Activated CD8-positive, alpha-beta T cell treated with anti-CD3 and anti-CD28 coated beads, Interleukin-2, amount 10 ng/mL, durations not matched to agents 7 days and 5 days (primary cell): ENCODE results near the gene ELF3. TPM values are rescaled to one million over a fixed set of nuclear protein-coding genes. Genes with fewer than 3 reads are reported as not detected.
"Not testable (repeated sequence)": the region's sequence is repeated elsewhere in the genome, so short reads cannot be mapped to it uniquely, and the experiment has no call there.

Experiments
- ATAC-seq: fragments of 150-1000 bp; cut with Tn5 transposase; one replicate; pipeline ENCODE4 v1.10.0; 2021; ENCODE audit warnings: moderate library complexity
- CTCF ChIA-PET: fragments of 350-600 bp; sonication (Branson Sonifier 250); formaldehyde crosslinking; loops from one replicate; lab custom pipeline; 2021; ENCODE audit warnings: antibody characterized with exemption; lab: Charles Lee
- POLR2A ChIA-PET: fragments of 350-600 bp; sonication (Branson Sonifier 250); formaldehyde crosslinking; loops from one replicate; lab custom pipeline; 2021; ENCODE audit warnings: antibody characterized with exemption; lab: Charles Lee
- DNase-seq: peaks from one replicate; pipeline ENCODE4 v3.0.0-alpha.2; 2020
- H3K27ac Mint-ChIP-seq: one replicate; pipeline ENCODE4 v1.8.0; 2021; ENCODE audit warnings: mild to moderate bottlenecking, mixed read lengths
- H3K27me3 Mint-ChIP-seq: one replicate; pipeline ENCODE4 v1.8.0; 2021; ENCODE audit warnings: low read depth, mixed read lengths
- H3K36me3 Mint-ChIP-seq: one replicate; pipeline ENCODE4 v1.8.0; 2021; ENCODE audit warnings: low read depth, mixed read lengths
- H3K4me1 Mint-ChIP-seq: one replicate; pipeline ENCODE4 v1.8.0; 2021; ENCODE audit warnings: low read depth, mixed read lengths
- H3K4me3 Mint-ChIP-seq: one replicate; pipeline ENCODE4 v1.8.0; 2021; ENCODE audit warnings: mild to moderate bottlenecking, mixed read lengths
- H3K9me3 Mint-ChIP-seq: one replicate; pipeline ENCODE4 v1.8.0; 2022; ENCODE audit warnings: mixed read lengths; ENCODE audit not compliant: insufficient read depth
- total RNA-seq, 2 experiments: library from RNA; stranded (reverse); gene quantifications; one replicate each; pipeline ENCODE4 v1.2.3, GENCODE V29; 2021

The ELF3 gene
- total RNA-seq, 2 experiments from 2014 or later: 0.42 to 0.55 TPM

DNA sequence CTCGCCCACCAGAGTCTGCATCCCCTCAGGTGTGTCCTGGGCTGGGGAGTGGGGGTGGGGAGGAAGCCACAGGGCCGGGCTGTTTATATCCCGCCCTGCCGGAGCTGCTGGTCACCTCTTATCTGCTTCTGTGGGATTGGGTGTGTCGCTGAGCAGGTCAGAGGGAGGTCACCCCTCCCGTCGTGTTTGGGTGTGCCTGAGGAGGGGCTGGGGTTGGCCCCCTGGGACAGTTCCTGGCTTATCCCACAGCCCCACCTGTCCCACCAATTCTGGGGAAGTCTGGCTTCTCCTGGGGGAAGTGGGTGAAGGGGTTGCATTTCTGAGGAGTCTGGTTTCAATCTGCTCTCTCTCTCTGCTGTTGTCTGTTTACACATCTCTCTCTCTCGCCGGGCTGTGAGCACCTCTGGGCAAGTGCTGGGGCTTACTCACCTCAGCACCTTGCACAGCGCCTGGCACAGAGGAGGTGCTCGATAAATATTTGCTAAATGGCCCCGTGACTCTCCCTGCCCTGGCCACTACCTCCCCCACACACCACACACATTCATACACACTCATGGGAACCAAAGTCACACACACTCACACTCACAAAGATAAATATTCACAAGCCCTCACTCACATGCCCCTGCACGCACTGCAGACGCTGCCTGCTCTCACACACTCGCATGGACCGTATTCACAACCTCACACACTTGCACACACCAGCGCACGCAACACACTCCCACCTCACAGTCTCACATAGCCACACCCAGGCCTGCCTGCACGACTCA is 8.3 kb downstream of the ELF3 start:
- CTCF ChIA-PET: interaction anchor here (1.2 kb wide), 1 partner anchor 122 kb away, joined by 3 read pairs; no protein-coding TSS in a partner anchor
- no peaks in the 10 kb centered on the region for H3K36me3 Mint-ChIP-seq
- no peak overlapping the region for H3K4me3 Mint-ChIP-seq
- no peak overlapping the region for H3K27ac Mint-ChIP-seq
- POLR2A ChIA-PET: no interaction called here
- no peaks in the 10 kb centered on the region for H3K9me3 Mint-ChIP-seq
- peaks cover 10% of the 10 kb centered on the region for H3K27me3 Mint-ChIP-seq
- DNase-seq: no peak
- no peak for ATAC-seq
- peaks cover 4% of the 10 kb centered on the region for H3K4me1 Mint-ChIP-seq

DNA sequence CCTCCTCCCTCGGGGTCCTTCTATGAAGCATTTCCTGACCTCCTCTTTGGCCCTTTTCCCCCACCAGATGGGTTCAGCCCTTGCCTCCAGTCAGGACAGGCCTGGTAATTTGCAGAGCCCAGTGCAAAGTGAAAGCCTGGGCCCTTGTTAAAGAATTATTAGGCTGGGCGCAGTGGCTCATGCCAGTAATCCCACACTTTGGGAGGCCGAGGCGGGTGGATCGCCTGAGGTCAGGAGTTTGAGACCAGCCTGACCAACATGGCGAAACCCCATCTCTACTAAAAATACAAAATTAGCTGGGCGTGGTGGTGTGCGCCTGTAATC is 8.8 kb downstream of the ELF3 start:
- POLR2A ChIA-PET, H3K36me3 Mint-ChIP-seq, H3K4me1 Mint-ChIP-seq, DNase-seq, H3K4me3 Mint-ChIP-seq, H3K9me3 Mint-ChIP-seq, H3K27ac Mint-ChIP-seq, ATAC-seq, CTCF ChIA-PET: not testable (repeated sequence)
- H3K27me3 Mint-ChIP-seq: peaks cover 10% of the 10 kb centered on the region

DNA sequence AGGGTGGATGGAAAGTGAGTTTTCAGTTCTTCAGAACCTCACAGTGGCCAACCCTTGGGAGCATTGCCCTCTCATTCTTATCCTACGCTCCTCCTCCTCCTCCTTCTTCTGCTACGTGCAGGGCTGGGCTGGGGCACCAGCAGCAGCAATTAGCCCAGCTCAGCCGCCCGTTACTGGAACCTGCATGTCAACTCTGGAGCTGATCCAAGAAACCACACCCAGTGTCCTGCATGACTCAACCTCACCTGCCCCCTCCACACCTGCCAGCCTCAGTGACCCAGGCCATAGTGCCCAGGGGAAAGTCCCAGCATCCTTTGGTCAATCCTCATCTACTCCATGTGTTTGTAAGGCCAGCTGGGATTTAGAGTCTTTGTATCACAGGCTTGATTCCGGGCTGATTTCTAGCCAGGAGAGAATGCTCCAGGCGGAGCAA is 12.6 kb downstream of the ELF3 start:
- Mint-ChIP-seq H3K4me3 (no peak overlapping the region), H3K27ac (no peak overlapping the region), H3K36me3 (no peaks in the 10 kb centered on the region), H3K4me1 (peaks cover 4% of the 10 kb centered on the region), H3K27me3 (peaks cover 8% of the 10 kb centered on the region), H3K9me3 (no peaks in the 10 kb centered on the region)
- ChIA-PET CTCF (no interaction called here), POLR2A (no interaction called here)
- ATAC-seq (no peak), DNase-seq (no peak)

DNA sequence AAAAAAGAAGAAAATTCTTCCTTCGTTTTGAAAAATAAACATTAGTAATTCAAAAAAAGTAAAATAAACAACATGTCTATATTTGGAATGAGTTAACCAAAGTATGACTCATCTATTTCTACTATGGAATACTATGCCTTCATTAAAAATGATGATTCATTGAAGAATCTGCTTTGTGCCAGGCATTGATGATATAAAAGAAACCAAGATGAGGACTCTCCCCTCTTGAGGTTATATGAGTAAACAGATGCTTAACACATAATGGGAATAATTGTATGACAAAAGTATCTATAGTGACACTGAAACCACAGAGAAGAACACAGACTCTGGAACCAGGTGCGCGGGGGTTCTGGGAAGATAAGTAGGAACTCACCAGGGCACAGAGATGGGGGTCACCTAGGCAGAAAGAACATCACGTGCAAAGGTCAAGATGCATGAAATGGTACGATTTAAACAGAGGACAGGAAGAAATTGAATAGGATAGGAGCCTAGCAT is 18.8 kb downstream of the ELF3 start:
- no peak overlapping the region for H3K4me3 Mint-ChIP-seq
- ATAC-seq (no peak), DNase-seq (no peak)
- H3K27me3 Mint-ChIP-seq: peaks cover 2% of the 10 kb centered on the region
- no peaks in the 10 kb centered on the region for H3K4me1 Mint-ChIP-seq
- no peaks in the 10 kb centered on the region for H3K36me3 Mint-ChIP-seq
- H3K27ac Mint-ChIP-seq: no peak overlapping the region
- ChIA-PET POLR2A (interaction anchor here (0.6 kb wide), 1 partner anchor 10 kb away, joined by 4 read pairs; no protein-coding TSS in a partner anchor), CTCF (interaction anchor here (2.2 kb wide), 1 partner anchor 29 kb away, joined by 7 read pairs; no protein-coding TSS in a partner anchor)
- H3K9me3 Mint-ChIP-seq: no peaks in the 10 kb centered on the region

DNA sequence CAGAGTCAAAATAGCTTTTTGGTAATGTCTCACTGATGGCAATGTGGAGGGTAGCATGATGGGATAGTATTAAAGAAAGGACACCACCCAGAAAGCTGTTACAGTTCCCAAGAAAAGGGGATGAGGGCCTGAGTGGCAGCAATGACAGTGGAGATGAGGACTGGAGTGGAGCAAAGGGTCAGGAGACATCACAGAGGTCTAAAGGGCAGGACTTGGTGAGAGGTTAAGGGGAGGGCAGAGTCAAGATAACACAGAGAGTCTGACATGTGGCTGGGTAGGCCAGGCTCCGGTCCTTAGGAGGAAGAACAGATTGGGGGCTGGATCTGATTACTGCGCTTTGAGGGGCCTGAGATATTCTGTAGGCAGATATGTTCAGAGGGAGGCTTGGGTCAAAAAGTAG is 19.3 kb downstream of the ELF3 start:
- Mint-ChIP-seq H3K4me3 (no peak overlapping the region), H3K27me3 (peaks cover 2% of the 10 kb centered on the region), H3K9me3 (no peaks in the 10 kb centered on the region), H3K27ac (no peak overlapping the region), H3K36me3 (no peaks in the 10 kb centered on the region), H3K4me1 (no peaks in the 10 kb centered on the region)
- ChIA-PET CTCF (interaction anchor here (2.2 kb wide), 1 partner anchor 30 kb away, joined by 7 read pairs; no protein-coding TSS in a partner anchor), POLR2A (no interaction called here)
- DNase-seq: no peak
- no peak for ATAC-seq

DNA sequence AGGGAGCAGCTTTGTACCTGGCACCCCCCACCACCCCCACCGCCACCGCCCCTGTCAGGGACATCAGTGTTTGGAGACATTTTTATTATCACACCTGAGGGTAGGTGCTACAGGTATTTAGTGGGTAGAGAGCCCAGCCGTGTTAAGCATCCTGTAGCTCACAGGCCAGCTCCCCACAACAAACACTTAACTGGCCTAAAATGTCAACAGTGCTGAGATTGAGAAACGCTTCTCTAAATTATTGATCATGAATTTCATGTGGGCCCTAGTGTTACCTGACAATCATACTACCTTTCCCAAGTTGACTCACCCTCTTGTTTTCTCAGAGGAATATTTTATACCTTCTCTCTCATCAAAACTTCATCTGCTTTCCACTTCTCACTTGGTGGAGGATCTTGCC is 21.4 kb downstream of the ELF3 start:
- no peak for ATAC-seq
- POLR2A ChIA-PET: no interaction called here

DNA sequence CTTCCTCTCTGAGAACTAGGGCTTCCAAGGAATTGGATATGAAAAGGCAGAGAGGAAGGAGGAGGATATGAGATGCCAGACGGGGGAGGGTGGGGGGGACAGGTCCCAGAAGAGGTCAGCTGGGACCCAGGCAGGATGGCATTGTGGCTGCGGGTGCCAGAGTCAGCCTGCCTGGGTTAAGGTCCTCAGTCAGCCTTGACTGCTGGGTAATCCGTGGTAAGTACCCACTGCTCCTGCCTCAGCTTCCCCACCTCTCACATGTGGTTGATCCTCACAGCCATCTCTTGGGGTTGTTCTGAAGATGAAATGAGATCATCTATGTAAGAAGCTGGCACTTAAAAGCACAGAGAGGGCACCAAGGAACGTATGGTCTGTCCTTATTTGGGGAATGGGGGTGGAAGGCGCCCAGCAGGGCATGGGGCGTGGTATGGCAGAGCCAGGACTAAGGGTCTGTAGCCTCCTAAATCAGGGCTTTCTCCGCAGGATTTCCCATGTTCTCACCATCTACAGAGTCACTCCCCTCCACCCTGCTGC is 23.8 kb downstream of the ELF3 start:
- POLR2A ChIA-PET: no interaction called here

More for the DNA sequence above, 21.4 kb downstream of the ELF3 start:
- H3K9me3 Mint-ChIP-seq: no peaks in the 10 kb centered on the region
- H3K4me1 Mint-ChIP-seq: no peaks in the 10 kb centered on the region
- DNase-seq: no peak
- H3K4me3 Mint-ChIP-seq: no peak overlapping the region
- no peak overlapping the region for H3K27ac Mint-ChIP-seq
- no peaks in the 10 kb centered on the region for H3K27me3 Mint-ChIP-seq
- H3K36me3 Mint-ChIP-seq: no peaks in the 10 kb centered on the region
- CTCF ChIA-PET: no interaction called here

DNA sequence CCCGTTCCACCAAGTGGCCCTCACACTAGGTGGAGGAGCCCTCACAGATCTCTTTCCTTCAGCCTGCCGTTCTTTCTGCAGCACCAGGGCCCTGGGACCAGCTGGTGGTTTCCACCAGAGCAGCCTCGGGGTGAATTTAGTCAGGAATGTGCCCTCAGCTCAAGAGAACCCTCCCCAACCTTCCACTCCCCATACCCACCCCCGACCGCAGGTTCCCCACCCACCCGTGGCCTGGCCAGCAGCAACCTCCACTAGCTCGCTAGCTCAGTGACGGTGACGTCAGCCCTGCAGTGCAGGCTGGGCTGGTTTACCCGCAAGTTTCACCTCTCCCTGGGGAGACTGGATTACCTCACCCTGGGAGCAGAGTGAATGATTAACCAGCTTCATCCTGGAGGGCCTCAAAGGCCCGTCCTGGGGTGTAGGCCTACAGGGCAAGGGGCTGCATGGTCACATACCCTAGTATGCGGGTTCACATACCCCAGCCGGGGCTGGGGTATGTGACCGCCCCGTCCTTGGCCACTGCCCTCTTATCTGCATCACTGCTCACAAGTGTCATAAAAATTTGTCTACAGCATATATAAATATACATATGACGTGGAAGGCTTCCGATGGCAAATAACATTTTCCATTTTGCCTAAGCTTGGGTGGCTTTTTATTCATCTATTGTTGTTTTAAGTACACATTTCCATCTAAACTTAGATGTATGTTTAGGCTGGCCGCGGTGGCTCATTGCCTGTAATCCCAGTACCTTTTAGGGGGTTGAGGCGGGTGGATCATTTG is 24.5 kb downstream of the ELF3 start:
- H3K4me1 Mint-ChIP-seq: no peaks in the 10 kb centered on the region
- ChIA-PET CTCF (no interaction called here), POLR2A (no interaction called here)
- no peaks in the 10 kb centered on the region for H3K27me3 Mint-ChIP-seq
- DNase-seq: no peak
- H3K27ac Mint-ChIP-seq: no peak overlapping the region
- no peak for ATAC-seq
- H3K4me3 Mint-ChIP-seq: no peak overlapping the region
- no peaks in the 10 kb centered on the region for H3K36me3 Mint-ChIP-seq
- no peaks in the 10 kb centered on the region for H3K9me3 Mint-ChIP-seq

More for the DNA sequence above, 23.8 kb downstream of the ELF3 start:
- DNase-seq (no peak), ATAC-seq (no peak)
- Mint-ChIP-seq H3K4me3 (no peak overlapping the region), H3K27me3 (no peaks in the 10 kb centered on the region), H3K36me3 (no peaks in the 10 kb centered on the region), H3K4me1 (no peaks in the 10 kb centered on the region), H3K27ac (no peak overlapping the region), H3K9me3 (no peaks in the 10 kb centered on the region)
- CTCF ChIA-PET: no interaction called here

DNA sequence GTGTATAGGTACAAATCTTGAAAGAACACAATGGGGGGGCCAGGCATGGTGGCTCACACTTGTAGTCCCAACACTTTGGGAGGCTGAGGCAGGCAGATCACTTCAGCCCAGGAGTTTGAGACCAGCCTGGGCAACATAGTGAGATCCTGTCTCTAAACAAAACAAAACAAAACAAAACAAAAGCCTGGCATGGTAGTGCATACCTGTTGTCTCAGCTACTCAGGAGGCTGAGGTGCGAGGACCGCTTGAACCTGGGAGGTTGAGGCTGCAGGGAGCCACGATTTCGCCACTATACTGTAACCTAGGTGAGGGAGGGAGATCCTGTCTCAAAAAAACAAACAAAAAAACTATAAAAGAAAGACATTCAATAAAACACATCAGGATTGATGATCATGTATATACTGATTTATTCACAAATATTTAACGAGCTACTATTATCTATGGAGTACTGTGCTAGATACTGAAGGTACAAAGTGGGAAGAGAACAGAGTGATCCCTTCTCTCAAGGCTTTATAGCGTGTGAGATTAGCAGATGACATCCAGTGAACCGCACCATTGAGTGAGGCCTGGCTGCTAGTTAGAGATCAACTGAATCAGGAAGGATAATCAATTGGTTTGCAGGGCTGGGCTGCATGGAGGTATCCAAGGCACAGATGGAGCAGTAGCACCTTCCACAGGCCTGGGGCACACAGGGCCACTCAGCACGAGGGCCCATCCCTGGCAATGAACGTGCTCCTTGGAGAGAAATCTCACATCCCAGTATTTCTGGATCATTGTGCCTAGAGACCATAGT is 26.4 kb downstream of the ELF3 start:
- POLR2A ChIA-PET: no interaction called here
- no peaks in the 10 kb centered on the region for H3K9me3 Mint-ChIP-seq
- H3K4me3 Mint-ChIP-seq: no peak overlapping the region
- H3K36me3 Mint-ChIP-seq: no peaks in the 10 kb centered on the region
- no peak overlapping the region for H3K27ac Mint-ChIP-seq
- no peaks in the 10 kb centered on the region for H3K4me1 Mint-ChIP-seq
- no peak for ATAC-seq
- CTCF ChIA-PET: no interaction called here
- no peak for DNase-seq
- H3K27me3 Mint-ChIP-seq: no peaks in the 10 kb centered on the region

DNA sequence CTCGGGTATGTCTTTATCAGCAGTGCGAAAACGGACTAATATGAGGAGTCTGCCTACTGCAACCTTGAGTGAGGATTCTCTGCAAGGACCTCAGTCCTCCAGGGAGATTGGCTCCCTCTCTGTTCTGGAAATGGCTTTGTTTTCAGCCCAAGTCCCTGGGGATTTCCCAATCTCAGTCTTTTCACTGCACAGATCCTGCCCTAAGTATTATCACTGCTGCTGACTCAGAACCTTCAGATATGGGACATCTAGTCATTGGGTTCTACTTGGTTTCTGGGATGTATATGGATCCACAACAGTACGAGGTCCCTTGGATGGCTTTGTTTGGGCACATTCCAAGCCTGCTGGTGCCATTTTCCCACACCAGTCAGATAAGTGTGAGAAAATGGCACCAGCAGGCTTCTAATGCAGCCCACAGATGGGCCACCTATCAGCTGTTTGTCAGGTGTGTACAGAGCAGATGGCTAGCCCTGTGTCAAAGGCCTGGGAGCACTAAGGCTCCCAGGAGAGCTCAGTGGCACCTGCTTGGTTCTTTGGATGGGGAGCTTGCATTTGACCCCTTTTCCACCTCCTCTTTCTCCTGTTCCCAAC is 27.4 kb downstream of the ELF3 start:
- ATAC-seq: no peak
- H3K27me3 Mint-ChIP-seq: no peaks in the 10 kb centered on the region
- H3K4me1 Mint-ChIP-seq: no peaks in the 10 kb centered on the region
- no peak overlapping the region for H3K4me3 Mint-ChIP-seq
- ChIA-PET CTCF (no interaction called here), POLR2A (no interaction called here)
- H3K9me3 Mint-ChIP-seq: no peaks in the 10 kb centered on the region
- DNase-seq: no peak
- no peaks in the 10 kb centered on the region for H3K36me3 Mint-ChIP-seq
- H3K27ac Mint-ChIP-seq: no peak overlapping the region

DNA sequence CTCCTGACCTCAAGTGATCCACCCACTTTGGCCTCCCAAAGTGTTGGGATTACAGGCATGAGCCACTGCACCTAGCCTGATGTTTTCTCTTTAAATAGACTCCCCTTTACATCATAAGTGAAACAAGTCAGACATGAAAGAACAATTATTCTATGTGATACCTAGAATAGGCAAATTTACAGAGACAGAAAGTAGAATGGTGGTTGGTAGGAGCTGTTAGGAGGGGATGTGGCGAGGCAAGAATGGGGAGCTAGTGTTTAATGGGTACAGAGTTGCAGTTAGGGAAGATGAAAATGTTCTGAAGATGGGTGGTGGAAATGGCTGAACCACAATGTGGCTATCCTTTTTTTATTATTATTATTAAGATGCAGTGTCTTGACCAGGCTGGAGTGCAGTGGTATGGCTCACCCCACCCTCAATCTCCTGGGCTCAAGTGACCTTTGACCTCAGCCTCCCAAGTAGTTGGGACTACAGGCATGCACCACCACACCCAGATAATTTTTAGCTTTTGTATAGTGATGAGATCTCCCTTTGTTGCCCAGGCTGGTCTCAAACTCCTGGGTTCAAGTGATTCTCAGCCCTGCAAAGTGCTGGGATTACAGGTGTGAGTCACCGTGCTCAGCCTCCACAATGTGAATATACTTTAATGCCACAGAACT is 28.4 kb downstream of the ELF3 start:
- Mint-ChIP-seq H3K4me1 (no peaks in the 10 kb centered on the region), H3K36me3 (no peaks in the 10 kb centered on the region), H3K27ac (no peak overlapping the region), H3K9me3 (no peaks in the 10 kb centered on the region), H3K27me3 (peaks cover 2% of the 10 kb centered on the region), H3K4me3 (no peak overlapping the region)
- CTCF ChIA-PET: no interaction called here
- ATAC-seq (no peak), DNase-seq (no peak)
- POLR2A ChIA-PET: interaction anchor here (0.6 kb wide), 1 partner anchor 10 kb away, joined by 4 read pairs; no protein-coding TSS in a partner anchor
